ENCODE measurements around the gene OR5B3. TPM values are rescaled to one million over a fixed set of nuclear protein-coding genes. Genes with fewer than 3 reads are reported as not detected.

Gene OR5B3
- total and polyA plus RNA-seq, 9 of the 15 experiments (the other 6 are each of a cell fraction or from before 2014, with no cell fraction given), result not detected

DNA sequence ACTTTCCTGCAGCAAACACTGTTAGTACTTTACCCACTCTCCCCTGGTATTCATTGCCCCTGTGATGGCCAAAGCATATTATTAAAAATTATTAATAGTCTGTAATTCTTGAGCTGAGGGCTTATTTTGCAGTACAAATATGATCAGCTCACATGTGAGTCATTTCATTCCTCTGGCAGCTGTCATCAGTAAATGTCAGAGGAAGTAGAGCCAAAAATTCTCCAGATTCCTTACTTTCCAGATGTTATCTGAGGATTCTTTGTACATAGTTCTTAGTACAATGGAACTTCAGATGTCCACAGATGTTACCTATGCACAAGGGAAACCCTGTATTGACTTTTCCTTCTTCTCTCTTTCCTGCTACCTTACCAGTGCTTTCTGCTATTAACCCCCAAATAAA, 12.5 kb downstream of the OR5B3 start:
- ChIA-PET POLR2A (no interaction called here), CTCF (ENCODE audit: low intra/inter-chr PET ratio) (no interaction called here)
- no peaks in the 10 kb centered on the region for H3K27me3 ChIP-seq (ENCODE audit: control insufficient read depth in 2 of 2, insufficient read depth in 2 of 2, low read length in 2 of 2)
- no peak overlapping the region for H2AFZ ChIP-seq (ENCODE audit: low read depth, low read length)
- in situ Hi-C loops (cut with MboI), result no loop called here
- intact Hi-C loops (cut with micrococcal nuclease), result no loop called here
- no peak overlapping the region for H3K4me2 ChIP-seq (ENCODE audit: insufficient read depth, low read length)
- H3K4me1 ChIP-seq (replicated peaks in 1 of 2; ENCODE audit: control insufficient read depth in 2 of 2, insufficient read depth in 2 of 2, low read length in 2 of 2), result no peaks in the 10 kb centered on the region
- H3K9me3 ChIP-seq (replicated peaks; ENCODE audit: control insufficient read depth, insufficient read depth, low read depth, low read length), result no peaks in the 10 kb centered on the region
- H3K36me3 ChIP-seq (ENCODE audit: control insufficient read depth, insufficient read depth, low read length), result no peaks in the 10 kb centered on the region
- no peaks in the 10 kb centered on the region for H3K79me2 ChIP-seq (ENCODE audit: control insufficient read depth, insufficient read depth, low read length)
- DNase-seq (ENCODE audit: extremely low read depth in 1 of 4, low spot score in 3 of 4), result no peak
- no peak for ATAC-seq
- H4K20me1 ChIP-seq (replicated peaks; ENCODE audit: control insufficient read depth, insufficient read depth, low read length), result no peaks in the 10 kb centered on the region
- no TSS peak for BruUV-seq (replicated peaks)
- no peak overlapping the region for H3K4me3 ChIP-seq
- FAIRE-seq, result no peak
- no peak overlapping the region for H3K27ac ChIP-seq (ENCODE audit: extremely low read depth, low read depth, low read length)
- H3K9me1 ChIP-seq (ENCODE audit: control insufficient read depth, insufficient read depth, low read length), result no peaks in the 10 kb centered on the region
- H3K9ac ChIP-seq (ENCODE audit: insufficient read depth in 1 of 2, low read depth in 2 of 2, low read length in 2 of 2), result no peak overlapping the region
- TF ChIP-seq ARID2 (IDR thresholded peaks at IDR 0.05), result no peak
- no peak for TF ChIP-seq ZBTB8A (IDR thresholded peaks at IDR 0.05; ENCODE audit: partially characterized antibody)
- no peak for TF ChIP-seq HNRNPK (IDR thresholded peaks at IDR 0.05; ENCODE audit: low read depth, low read length, poor library complexity, severe bottlenecking)
- TF ChIP-seq PCBP2 (IDR thresholded peaks at IDR 0.05; ENCODE audit: low read depth, low read length, poor library complexity, severe bottlenecking), result no peak
- TF ChIP-seq, protein P1, sequence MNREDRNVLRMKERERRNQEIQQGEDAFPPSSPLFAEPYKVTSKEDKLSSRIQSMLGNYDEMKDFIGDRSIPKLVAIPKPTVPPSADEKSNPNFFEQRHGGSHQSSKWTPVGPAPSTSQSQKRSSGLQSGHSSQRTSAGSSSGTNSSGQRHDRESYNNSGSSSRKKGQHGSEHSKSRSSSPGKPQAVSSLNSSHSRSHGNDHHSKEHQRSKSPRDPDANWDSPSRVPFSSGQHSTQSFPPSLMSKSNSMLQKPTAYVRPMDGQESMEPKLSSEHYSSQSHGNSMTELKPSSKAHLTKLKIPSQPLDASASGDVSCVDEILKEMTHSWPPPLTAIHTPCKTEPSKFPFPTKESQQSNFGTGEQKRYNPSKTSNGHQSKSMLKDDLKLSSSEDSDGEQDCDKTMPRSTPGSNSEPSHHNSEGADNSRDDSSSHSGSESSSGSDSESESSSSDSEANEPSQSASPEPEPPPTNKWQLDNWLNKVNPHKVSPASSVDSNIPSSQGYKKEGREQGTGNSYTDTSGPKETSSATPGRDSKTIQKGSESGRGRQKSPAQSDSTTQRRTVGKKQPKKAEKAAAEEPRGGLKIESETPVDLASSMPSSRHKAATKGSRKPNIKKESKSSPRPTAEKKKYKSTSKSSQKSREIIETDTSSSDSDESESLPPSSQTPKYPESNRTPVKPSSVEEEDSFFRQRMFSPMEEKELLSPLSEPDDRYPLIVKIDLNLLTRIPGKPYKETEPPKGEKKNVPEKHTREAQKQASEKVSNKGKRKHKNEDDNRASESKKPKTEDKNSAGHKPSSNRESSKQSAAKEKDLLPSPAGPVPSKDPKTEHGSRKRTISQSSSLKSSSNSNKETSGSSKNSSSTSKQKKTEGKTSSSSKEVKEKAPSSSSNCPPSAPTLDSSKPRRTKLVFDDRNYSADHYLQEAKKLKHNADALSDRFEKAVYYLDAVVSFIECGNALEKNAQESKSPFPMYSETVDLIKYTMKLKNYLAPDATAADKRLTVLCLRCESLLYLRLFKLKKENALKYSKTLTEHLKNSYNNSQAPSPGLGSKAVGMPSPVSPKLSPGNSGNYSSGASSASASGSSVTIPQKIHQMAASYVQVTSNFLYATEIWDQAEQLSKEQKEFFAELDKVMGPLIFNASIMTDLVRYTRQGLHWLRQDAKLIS (CRISPR knock-in tag; IDR thresholded peaks at IDR 0.05), result no peak
- TF ChIP-seq CTBP1 (IDR thresholded peaks at IDR 0.05; ENCODE audit: borderline replicate concordance), result no peak
- no peak for TF ChIP-seq EWSR1 (IDR thresholded peaks at IDR 0.05; ENCODE audit: borderline replicate concordance, low read depth, partially characterized antibody)
- no peak for TF ChIP-seq ZNF324 (CRISPR knock-in tag; IDR thresholded peaks at IDR 0.05)
- TF ChIP-seq ZNF239 (CRISPR knock-in tag; IDR thresholded peaks at IDR 0.05), result no peak
- TF ChIP-seq FOXK1 (CRISPR knock-in tag; IDR thresholded peaks at IDR 0.05; ENCODE audit: borderline replicate concordance), result no peak
- TF ChIP-seq, protein P2, sequence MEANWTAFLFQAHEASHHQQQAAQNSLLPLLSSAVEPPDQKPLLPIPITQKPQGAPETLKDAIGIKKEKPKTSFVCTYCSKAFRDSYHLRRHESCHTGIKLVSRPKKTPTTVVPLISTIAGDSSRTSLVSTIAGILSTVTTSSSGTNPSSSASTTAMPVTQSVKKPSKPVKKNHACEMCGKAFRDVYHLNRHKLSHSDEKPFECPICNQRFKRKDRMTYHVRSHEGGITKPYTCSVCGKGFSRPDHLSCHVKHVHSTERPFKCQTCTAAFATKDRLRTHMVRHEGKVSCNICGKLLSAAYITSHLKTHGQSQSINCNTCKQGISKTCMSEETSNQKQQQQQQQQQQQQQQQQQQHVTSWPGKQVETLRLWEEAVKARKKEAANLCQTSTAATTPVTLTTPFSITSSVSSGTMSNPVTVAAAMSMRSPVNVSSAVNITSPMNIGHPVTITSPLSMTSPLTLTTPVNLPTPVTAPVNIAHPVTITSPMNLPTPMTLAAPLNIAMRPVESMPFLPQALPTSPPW (CRISPR knock-in tag; IDR thresholded peaks at IDR 0.05), result no peak
- no peak for TF ChIP-seq MYBL2 (IDR thresholded peaks at IDR 0.05; ENCODE audit: low read depth)
- no peak for TF ChIP-seq MYBL2 (CRISPR knock-in tag; IDR thresholded peaks at IDR 0.05; ENCODE audit: borderline replicate concordance)

Data from K562 (cell line).